ENCODE results near the gene PRKAA1.

The PRKAA1 gene

GRCh38 chr5:40790947-40791593 lies 7.1 kb downstream of the PRKAA1 start:
- no peak for TF ChIP-seq NFIC (IDR thresholded peaks at IDR 0.05)
- no peak for TF ChIP-seq CREB1 (IDR thresholded peaks at IDR 0.05; ENCODE audit: low read depth)
- TF ChIP-seq CEBPB (IDR thresholded peaks at IDR 0.05): no peak
- TF ChIP-seq YY1 (IDR thresholded peaks at IDR 0.05; ENCODE audit: low read depth): no peak
- TF ChIP-seq TEAD4 (IDR thresholded peaks at IDR 0.05): no peak
- no peak for TF ChIP-seq TAF1 (IDR thresholded peaks at IDR 0.05; ENCODE audit: low read depth)
- no peak for TF ChIP-seq EP300 (IDR thresholded peaks at IDR 0.05; ENCODE audit: borderline replicate concordance)
- no peak for TF ChIP-seq RAD21 (IDR thresholded peaks at IDR 0.05; ENCODE audit: low read depth)
- no peak for TF ChIP-seq TCF12 (IDR thresholded peaks at IDR 0.05; ENCODE audit: low read depth)
- TF ChIP-seq, protein P1, sequence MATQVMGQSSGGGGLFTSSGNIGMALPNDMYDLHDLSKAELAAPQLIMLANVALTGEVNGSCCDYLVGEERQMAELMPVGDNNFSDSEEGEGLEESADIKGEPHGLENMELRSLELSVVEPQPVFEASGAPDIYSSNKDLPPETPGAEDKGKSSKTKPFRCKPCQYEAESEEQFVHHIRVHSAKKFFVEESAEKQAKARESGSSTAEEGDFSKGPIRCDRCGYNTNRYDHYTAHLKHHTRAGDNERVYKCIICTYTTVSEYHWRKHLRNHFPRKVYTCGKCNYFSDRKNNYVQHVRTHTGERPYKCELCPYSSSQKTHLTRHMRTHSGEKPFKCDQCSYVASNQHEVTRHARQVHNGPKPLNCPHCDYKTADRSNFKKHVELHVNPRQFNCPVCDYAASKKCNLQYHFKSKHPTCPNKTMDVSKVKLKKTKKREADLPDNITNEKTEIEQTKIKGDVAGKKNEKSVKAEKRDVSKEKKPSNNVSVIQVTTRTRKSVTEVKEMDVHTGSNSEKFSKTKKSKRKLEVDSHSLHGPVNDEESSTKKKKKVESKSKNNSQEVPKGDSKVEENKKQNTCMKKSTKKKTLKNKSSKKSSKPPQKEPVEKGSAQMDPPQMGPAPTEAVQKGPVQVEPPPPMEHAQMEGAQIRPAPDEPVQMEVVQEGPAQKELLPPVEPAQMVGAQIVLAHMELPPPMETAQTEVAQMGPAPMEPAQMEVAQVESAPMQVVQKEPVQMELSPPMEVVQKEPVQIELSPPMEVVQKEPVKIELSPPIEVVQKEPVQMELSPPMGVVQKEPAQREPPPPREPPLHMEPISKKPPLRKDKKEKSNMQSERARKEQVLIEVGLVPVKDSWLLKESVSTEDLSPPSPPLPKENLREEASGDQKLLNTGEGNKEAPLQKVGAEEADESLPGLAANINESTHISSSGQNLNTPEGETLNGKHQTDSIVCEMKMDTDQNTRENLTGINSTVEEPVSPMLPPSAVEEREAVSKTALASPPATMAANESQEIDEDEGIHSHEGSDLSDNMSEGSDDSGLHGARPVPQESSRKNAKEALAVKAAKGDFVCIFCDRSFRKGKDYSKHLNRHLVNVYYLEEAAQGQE (IDR thresholded peaks at IDR 0.05; ENCODE audit: low read depth): no peak
- TF ChIP-seq, protein P2, sequence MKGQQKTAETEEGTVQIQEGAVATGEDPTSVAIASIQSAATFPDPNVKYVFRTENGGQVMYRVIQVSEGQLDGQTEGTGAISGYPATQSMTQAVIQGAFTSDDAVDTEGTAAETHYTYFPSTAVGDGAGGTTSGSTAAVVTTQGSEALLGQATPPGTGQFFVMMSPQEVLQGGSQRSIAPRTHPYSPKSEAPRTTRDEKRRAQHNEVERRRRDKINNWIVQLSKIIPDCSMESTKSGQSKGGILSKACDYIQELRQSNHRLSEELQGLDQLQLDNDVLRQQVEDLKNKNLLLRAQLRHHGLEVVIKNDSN (IDR thresholded peaks at IDR 0.05): no peak
- no peak for TF ChIP-seq MAX (IDR thresholded peaks at IDR 0.05)
- no peak for TF ChIP-seq EGR1 (IDR thresholded peaks at IDR 0.05)
- no peak for TF ChIP-seq FOXM1 (IDR thresholded peaks at IDR 0.05; ENCODE audit: borderline replicate concordance, low read depth)
- no peak for TF ChIP-seq ZBTB7A (IDR thresholded peaks at IDR 0.05; ENCODE audit: low read depth)

DNA sequence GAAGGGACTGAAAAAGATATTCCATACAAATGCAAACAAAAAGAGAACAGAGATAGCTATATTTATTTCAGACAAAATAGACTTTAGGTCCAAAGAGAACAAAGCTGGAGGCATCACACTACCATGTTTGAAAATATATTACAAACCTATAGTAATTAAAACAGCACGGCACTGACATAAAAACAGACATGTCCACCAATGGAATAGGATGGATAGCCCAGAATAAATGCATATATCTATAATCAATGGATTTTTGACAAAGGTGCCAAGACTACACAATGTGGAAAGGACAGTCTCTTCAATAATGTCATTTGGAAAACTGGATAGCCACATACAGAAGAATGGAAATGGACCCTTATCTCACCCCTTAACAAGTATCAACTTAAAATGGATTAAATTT lies 10.2 kb downstream of the PRKAA1 start:
- TF ChIP-seq, protein P2 (IDR thresholded peaks at IDR 0.05): no peak
- TF ChIP-seq TAF1 (IDR thresholded peaks at IDR 0.05; ENCODE audit: low read depth) (no peak), CREB1 (IDR thresholded peaks at IDR 0.05; ENCODE audit: low read depth) (no peak), TEAD4 (IDR thresholded peaks at IDR 0.05) (no peak), EGR1 (IDR thresholded peaks at IDR 0.05) (no peak), CEBPB (IDR thresholded peaks at IDR 0.05) (no peak), YY1 (IDR thresholded peaks at IDR 0.05; ENCODE audit: low read depth) (no peak), NFIC (IDR thresholded peaks at IDR 0.05) (no peak), FOXM1 (IDR thresholded peaks at IDR 0.05; ENCODE audit: borderline replicate concordance, low read depth) (no peak), TCF12 (IDR thresholded peaks at IDR 0.05; ENCODE audit: low read depth) (no peak), EP300 (IDR thresholded peaks at IDR 0.05; ENCODE audit: borderline replicate concordance) (no peak), RAD21 (IDR thresholded peaks at IDR 0.05; ENCODE audit: low read depth) (no peak), ZBTB7A (IDR thresholded peaks at IDR 0.05; ENCODE audit: low read depth) (no peak), MAX (IDR thresholded peaks at IDR 0.05) (no peak)
- TF ChIP-seq, protein P1 (IDR thresholded peaks at IDR 0.05; ENCODE audit: low read depth): no peak

DNA sequence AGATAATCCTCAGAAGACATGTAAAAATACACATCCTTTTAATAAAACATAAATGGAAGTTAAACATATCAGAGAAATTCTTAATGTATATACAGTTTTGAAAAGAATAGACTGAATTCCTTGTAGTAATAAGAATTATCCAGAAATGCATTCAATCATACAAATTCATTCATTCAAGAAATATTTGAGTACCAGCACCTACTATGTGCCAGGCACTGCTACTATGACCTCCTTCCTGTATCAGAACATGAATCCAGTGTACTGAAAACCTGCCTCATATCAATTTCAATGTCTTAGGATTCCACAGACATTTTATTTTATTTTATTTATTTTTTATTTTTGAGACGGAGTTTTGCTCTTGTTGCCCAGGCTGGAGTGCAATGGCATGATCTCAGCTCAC lies 13.3 kb downstream of the PRKAA1 start:
- TF ChIP-seq ZBTB7A (IDR thresholded peaks at IDR 0.05; ENCODE audit: low read depth): no peak
- no peak for TF ChIP-seq NFIC (IDR thresholded peaks at IDR 0.05)
- no peak for TF ChIP-seq RAD21 (IDR thresholded peaks at IDR 0.05; ENCODE audit: low read depth)
- TF ChIP-seq, protein P2 (IDR thresholded peaks at IDR 0.05): no peak
- no peak for TF ChIP-seq YY1 (IDR thresholded peaks at IDR 0.05; ENCODE audit: low read depth)
- TF ChIP-seq TAF1 (IDR thresholded peaks at IDR 0.05; ENCODE audit: low read depth): no peak
- no peak for TF ChIP-seq CEBPB (IDR thresholded peaks at IDR 0.05)
- TF ChIP-seq CREB1 (IDR thresholded peaks at IDR 0.05; ENCODE audit: low read depth): no peak
- no peak for TF ChIP-seq FOXM1 (IDR thresholded peaks at IDR 0.05; ENCODE audit: borderline replicate concordance, low read depth)

DNA sequence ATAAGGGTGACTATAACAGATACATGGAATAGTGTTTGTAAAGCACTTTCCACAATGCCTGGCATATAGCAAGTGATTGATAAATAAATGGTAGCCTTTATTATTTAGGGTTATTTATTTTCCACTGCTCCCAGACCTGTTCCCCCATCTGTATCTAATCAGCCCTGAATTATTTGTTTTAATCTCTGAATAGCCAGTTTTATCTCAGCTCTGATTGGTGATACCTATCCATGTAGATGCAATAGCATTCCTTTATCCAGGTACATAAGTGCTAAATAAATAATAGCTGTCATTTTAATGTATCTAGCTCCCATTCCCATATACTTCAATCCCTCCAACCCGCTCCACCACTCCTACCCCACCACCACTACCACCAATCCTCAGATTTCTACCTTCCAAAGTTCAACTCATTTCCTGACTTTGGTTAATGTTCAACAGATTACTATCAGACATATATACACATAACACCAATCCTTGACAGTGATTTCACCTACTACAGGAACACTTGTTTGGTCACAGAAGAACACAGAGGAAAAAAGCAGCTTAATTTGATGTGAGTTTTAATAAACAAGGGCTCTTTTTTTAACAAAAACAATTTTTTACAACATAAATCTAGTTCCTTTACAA lies 14.0 kb downstream of the PRKAA1 start:
- TF ChIP-seq EGR1 (IDR thresholded peaks at IDR 0.05): no peak
- TF ChIP-seq RAD21 (IDR thresholded peaks at IDR 0.05; ENCODE audit: low read depth): no peak
- no peak for TF ChIP-seq CREB1 (IDR thresholded peaks at IDR 0.05; ENCODE audit: low read depth)
- no peak for TF ChIP-seq ZBTB7A (IDR thresholded peaks at IDR 0.05; ENCODE audit: low read depth)
- no peak for TF ChIP-seq MAX (IDR thresholded peaks at IDR 0.05)
- TF ChIP-seq EP300 (IDR thresholded peaks at IDR 0.05; ENCODE audit: borderline replicate concordance): no peak
- TF ChIP-seq TAF1 (IDR thresholded peaks at IDR 0.05; ENCODE audit: low read depth): no peak
- no peak for TF ChIP-seq TCF12 (IDR thresholded peaks at IDR 0.05; ENCODE audit: low read depth)
- TF ChIP-seq, protein P1 (IDR thresholded peaks at IDR 0.05; ENCODE audit: low read depth): no peak

All from Ishikawa (cell line).